Esophagus muscularis mucosa (tissue), 4 donors: ENCODE measurements around the gene C8G. TPM values are rescaled to one million over a fixed set of nuclear protein-coding genes. Genes with fewer than 3 reads are reported as not detected.

Experiments used
- DNase-seq: peaks from one replicate; pipeline ENCODE4 v3.0.0-alpha.2; 2017; ENCODE audit errors: extremely low spot score
- H3K27ac ChIP-seq, 4 donors: fragments of 200-600 bp; sonication (generic); replicated peaks in 1 of 4; 1 replicate in 3 of 4; 2 replicates in 1 of 4; pipeline ENCODE4 v1.5.1; 2016 to 2019; ENCODE audit warnings: mild to moderate bottlenecking in 1 of 4
- H3K27me3 ChIP-seq, 4 donors: fragments of 200-600 bp; sonication (generic); one replicate each; pipeline versions ENCODE4 v1.5.1 to v1.6.0; 2016 to 2019
- H3K36me3 ChIP-seq, 4 donors: fragments of 200-600 bp; sonication (generic); one replicate each; pipeline ENCODE4 v1.5.1; 2016 to 2019
- H3K4me1 ChIP-seq, 4 donors: fragments of 200-600 bp; sonication (generic); one replicate each; pipeline ENCODE4 v1.5.1; 2016 to 2019
- H3K4me3 ChIP-seq, 4 donors: fragments of 200-600 bp; sonication (generic); 1 replicate in 2 of 4; 2 replicates in 2 of 4; pipeline ENCODE4 v1.5.1; 2016 to 2019; ENCODE audit warnings: mild to moderate bottlenecking in 4 of 4, moderate library complexity in 1 of 4
- H3K9me3 ChIP-seq, 4 donors: fragments of 200-600 bp; sonication (generic); 1 replicate in 3 of 4; 2 replicates in 1 of 4; pipeline ENCODE4 v1.5.1; 2016 to 2019
- CTCF ChIP-seq, 3 experiments: fragments of 200-600 bp in 2 of 3; fragments of 450-650 bp in 1 of 3; sonication (generic) in 2 of 3; IDR thresholded peaks; one replicate each; pipeline ENCODE4 v1.5.1; 2017 to 2019; ENCODE audit warnings: antibody characterized with exemption in 3 of 3, mild to moderate bottlenecking in 2 of 3, moderate library complexity in 1 of 3
- EP300 ChIP-seq: sonication (generic); formaldehyde crosslinking; IDR thresholded peaks from one replicate; pipeline ENCODE4 v1.6.1; 2017; ENCODE audit warnings: antibody characterized with exemption
- POLR2A ChIP-seq: fragments of 450-650 bp; IDR thresholded peaks from one replicate; pipeline ENCODE4 v1.6.1; 2017; ENCODE audit warnings: antibody characterized with exemption, moderate library complexity, mild to moderate bottlenecking, low read depth
- POLR2AphosphoS5 ChIP-seq, 2 donors: sonication (generic); formaldehyde crosslinking; IDR thresholded peaks; one replicate each; pipeline ENCODE4 v1.6.1; 2017; ENCODE audit warnings: antibody characterized with exemption in 2 of 2
- WGBS: methylation state at CpG from one replicate; pipeline ENCODE4 v1.1.5; 2018; 5-methylcytosine and 5-hydroxymethylcytosine counted together
- intact Hi-C: fragments of 100-400 bp; cut with DNase I; formaldehyde crosslinking; loops from one replicate; pipeline ENCODE4 v1.15.1; 2023
- total RNA-seq, 4 donors: library from RNA; depleted of rRNA; stranded (reverse); fragments of >200 nt; gene quantifications; one replicate each; pipeline versions ENCODE4 v1.1.0 to v1.2.1, GENCODE V29; 2016

Gene C8G
- total RNA-seq, 4 donors from 2014 or later, result not detected

GRCh38 chr9:136952321-136952850, 7.3 kb downstream of the C8G start:
- no peaks in the 10 kb centered on the region for H3K27me3 ChIP-seq
- no peak overlapping the region for H3K27ac ChIP-seq

GRCh38 chr9:136952876-136953770, 8.1 kb downstream of the C8G start:
- intact Hi-C loops, result loop anchor here (5.0 kb wide), 1 partner anchor 166 kb away; no protein-coding TSS in a partner anchor
- Histone ChIP-seq H3K4me1 (peaks cover 21 to 28% (median 21%) of the 10 kb centered on the region in 4 donors), H3K4me3 (no peak overlapping the region), H3K27me3 (no peaks in the 10 kb centered on the region), H3K27ac (no peak overlapping the region), H3K36me3 (no peaks in the 10 kb centered on the region), H3K9me3 (no peaks in the 10 kb centered on the region)
- no peak for DNase-seq
- WGBS, result 90% methylated on average over 19 of the region's 44 CpGs
- TF ChIP-seq CTCF (IDR thresholded peaks at IDR 0.05) (no peak), POLR2A (no peak), EP300 (no peak), POLR2AphosphoS5 (IDR thresholded peaks at IDR 0.05) (no peak)

More at GRCh38 chr9:136952321-136952850, 7.3 kb downstream of the C8G start:
- WGBS, result 82% methylated on average over 4 of the region's 15 CpGs
- Histone ChIP-seq H3K9me3 (no peaks in the 10 kb centered on the region), H3K36me3 (no peaks in the 10 kb centered on the region), H3K4me1 (peaks cover 25 to 33% (median 28%) of the 10 kb centered on the region in 4 donors), H3K4me3 (no peak overlapping the region)
- no peak for DNase-seq
- no peak for TF ChIP-seq EP300
- no peak for TF ChIP-seq CTCF (IDR thresholded peaks at IDR 0.05)
- TF ChIP-seq POLR2AphosphoS5 (IDR thresholded peaks at IDR 0.05), result no peak
- intact Hi-C loops, result loop anchor here (5.0 kb wide), 1 partner anchor 165 kb away; no protein-coding TSS in a partner anchor

GRCh38 chr9:136953771-136954269, 8.8 kb downstream of the C8G start:
- intact Hi-C loops, result loop anchor here (5.0 kb wide), 1 partner anchor 167 kb away; no protein-coding TSS in a partner anchor
- no peak for TF ChIP-seq EP300
- no peak for DNase-seq
- WGBS, result no CpG with 5 or more reads among the region's 19 CpGs
- peaks cover 0 to 3% (median 0%) of the 10 kb centered on the region in 4 donors for H3K27me3 ChIP-seq
- H3K36me3 ChIP-seq, result no peaks in the 10 kb centered on the region
- no peak overlapping the region for H3K4me3 ChIP-seq
- no peak overlapping the region for H3K27ac ChIP-seq
- no peaks in the 10 kb centered on the region for H3K9me3 ChIP-seq
- peaks cover 17 to 23% (median 19%) of the 10 kb centered on the region in 4 donors for H3K4me1 ChIP-seq

- Histone ChIP-seq H3K4me3 (no peak overlapping the region), H3K4me1 (peaks cover 10 to 16% (median 12%) of the 10 kb centered on the region in 4 donors), H3K36me3 (no peaks in the 10 kb centered on the region), H3K27me3 (peaks cover 0 to 9% (median 0%) of the 10 kb centered on the region in 4 donors), H3K27ac (no peak overlapping the region), H3K9me3 (no peaks in the 10 kb centered on the region)
- intact Hi-C loops, result loop anchor here (5.0 kb wide), 1 partner anchor 167 kb away; no protein-coding TSS in a partner anchor
- DNase-seq, result no peak
- TF ChIP-seq POLR2AphosphoS5 (IDR thresholded peaks at IDR 0.05) (no peak), EP300 (no peak), POLR2A (no peak), CTCF (IDR thresholded peaks at IDR 0.05) (no peak)
- WGBS, result 90% methylated on average over 18 of the region's 25 CpGs
Measured at GRCh38 chr9:136954270-136955083, 9.4 kb downstream of the C8G start.
